ENCODE results near the gene CUL7.
"Not testable (repeated sequence)": the region's sequence is repeated elsewhere in the genome, so short reads cannot be mapped to it uniquely, and the experiment has no call there.

The CUL7 gene

DNA sequence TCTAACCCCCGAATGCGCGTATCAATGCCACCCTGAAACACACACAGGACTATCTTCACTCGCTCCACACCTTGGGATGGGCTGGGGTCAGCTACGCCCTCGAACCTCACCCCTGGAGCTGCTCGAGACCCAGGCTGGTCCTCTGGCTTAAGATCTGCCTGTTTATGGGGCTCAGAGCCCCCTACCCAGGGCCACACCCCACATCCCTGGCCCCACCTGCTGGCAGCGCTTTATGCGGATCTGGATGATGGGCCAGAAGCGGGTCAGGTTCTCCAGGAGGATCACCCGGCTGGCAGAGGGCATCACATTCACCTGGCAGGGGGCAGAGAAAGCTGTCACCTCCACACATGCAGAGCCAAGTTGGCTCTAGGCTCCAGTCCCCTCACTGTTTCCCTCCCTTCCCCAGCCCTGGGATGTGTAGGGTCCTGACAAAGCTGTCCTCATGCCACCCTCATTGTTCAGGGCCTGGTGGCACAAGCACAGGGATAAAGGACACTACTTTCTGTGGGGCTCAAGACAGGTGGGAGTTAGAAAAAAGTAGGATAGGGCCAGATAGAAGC is 8.2 kb downstream of the CUL7 start:
- no peak for DNase-seq (ENCODE audit: low read depth)

DNA sequence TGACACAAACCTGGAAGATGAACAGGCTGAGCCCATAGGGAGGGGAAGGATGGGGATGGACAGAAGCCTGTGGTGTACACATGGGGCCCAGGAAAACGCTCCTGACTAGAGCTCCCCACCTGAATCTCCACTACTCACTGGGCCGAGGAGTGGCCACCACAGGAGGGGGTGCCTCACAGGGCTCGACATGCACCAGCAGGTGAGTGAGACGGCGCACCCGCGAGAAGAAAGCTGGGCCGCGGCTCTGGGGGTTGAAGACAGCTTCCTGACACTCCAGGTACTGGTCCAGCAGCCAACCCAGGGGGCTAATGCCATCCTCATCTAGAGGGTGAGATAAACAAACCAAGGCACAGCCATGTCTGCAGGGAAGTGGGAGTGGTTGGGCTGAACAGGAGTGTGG is 10.3 kb downstream of the CUL7 start:
- DNase-seq (ENCODE audit: low read depth): no peak

DNA sequence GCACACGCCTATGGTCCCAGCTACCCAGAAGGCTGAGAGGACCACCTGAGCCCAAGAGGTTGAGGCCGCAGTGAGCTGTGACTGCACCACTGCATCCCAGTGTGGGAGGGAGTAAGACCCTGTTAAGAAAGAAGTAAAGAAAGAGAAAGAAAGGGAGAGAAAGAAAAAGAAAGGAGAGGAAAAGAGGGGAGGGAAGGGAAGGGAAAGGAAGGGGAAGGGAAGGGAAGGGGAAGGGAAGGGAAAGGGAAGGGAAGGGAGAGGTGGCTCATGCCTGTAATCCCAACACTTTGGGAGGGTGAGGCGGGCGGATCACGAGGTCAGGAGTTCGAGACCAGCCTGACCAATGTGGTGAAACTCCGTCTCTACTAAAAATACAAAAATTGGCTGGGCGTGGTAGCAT is 12.2 kb downstream of the CUL7 start:
- not testable (repeated sequence) for DNase-seq (ENCODE audit: low read depth)

DNA sequence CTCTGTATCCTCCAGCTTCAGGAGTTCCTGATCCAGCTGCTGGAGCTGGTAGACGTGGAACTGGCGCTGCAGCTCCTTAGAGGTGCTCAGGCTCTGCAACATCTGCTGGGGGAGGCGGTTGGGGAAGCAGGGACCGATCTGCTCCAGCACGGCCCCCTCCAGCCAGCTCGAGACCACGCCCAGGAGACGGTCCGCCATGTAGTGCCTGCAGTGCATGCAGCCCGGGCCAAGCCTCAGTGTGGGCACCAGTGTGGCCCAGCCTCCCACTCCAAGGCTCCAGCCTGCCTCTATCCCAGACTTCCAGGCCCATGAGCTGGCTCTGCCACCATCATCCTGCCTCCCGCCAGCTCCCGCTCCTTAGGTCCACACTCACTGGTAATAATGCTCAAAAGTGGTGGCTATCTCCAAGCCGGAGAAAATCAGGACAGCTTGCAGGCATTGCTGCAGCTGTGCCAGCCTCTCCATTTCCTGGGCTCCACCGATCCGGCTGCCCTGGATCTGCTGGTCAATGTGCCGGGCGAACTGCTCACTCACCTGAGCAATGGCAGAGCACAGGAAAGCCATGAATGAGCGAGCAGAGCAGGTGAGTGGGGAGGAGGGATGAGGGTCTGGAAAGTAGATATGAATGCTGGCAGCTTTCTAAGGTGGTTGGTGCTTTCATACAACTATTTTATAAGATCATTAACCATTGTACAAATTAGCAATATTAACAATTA is 13.0 kb downstream of the CUL7 start:
- no peak for DNase-seq (ENCODE audit: low read depth)

DNA sequence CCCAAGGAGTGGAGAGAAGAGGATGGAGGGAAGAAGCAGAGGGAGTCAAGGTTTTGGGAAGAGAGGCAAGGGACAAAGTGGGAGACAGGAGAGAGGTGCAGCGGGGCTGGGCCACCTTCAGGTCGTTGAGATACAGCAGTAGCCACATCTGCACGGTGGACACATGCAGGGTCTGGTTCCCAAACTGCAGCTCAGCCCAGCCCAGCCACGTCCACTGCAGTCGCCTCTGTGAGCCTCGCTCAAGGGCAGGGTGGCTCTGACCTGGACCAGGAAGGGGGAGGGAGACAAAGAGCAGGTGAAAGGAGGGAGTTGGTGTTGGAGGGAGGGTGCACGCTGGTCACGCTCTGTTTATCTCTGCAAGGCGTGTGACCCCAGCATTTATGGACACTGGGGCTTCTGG is 14.9 kb downstream of the CUL7 start:
- DNase-seq (ENCODE audit: low read depth): no peak

DNA sequence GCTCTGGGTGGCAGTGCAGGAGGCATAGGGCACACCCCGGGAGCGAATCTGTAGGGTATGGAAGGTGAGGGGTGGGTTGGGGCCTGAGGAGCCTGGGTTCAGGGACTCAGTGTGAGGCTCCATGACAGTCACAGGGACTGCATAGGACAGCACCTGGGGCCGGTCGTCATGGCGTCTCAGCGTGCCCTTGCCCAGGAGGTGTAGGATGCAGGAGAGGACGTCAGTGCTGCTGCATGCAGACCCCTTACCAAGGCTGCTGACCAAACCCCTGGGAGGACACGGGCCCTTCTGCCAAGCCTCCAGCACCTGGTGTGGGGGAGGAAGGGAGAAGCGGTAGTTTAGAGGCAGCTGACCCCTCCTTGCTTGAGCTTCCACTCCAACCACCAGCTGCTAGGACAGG is 15.9 kb downstream of the CUL7 start:
- no peak for DNase-seq (ENCODE audit: low read depth)

DNA sequence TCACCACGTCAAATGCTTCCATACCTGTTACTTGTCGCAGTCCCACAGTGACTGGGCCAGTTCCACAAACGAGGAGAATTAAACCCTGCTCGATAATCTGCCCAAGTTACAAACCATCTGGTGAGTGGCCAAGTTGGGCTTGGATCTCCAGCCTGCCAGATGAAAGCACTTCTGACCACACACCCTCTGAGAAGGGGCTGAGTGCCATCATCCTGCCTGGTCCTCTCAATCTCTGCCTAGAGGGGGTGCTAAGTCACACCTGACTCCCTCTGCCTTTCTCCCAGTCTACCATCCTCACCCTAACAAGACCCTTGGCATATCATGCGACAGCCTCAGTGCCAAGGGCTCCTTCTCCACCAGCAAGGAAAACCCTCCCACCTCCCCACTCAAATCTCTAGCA is 16.5 kb downstream of the CUL7 start:
- no peak for DNase-seq (ENCODE audit: low read depth)

DNA sequence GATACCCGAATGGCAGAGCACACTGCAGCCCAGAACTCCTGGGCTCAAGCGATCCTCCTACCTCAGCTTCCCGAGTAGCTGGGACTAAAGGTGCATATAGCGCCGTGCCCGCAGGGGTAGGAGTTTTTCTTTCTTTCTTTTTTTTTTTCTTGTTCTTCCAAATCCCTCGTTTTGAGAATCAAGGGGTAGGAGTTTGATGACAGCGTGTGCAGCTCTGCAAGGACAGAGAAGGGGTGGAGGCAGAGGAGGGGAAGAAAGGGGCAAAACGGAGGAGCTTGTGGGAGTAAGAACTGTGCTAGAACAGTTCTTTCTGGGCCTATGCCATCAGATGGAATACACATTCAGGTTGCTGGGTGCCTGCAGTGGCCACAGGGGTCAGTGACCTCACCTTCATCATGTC is 16.9 kb downstream of the CUL7 start:
- DNase-seq (ENCODE audit: low read depth): no peak

DNA sequence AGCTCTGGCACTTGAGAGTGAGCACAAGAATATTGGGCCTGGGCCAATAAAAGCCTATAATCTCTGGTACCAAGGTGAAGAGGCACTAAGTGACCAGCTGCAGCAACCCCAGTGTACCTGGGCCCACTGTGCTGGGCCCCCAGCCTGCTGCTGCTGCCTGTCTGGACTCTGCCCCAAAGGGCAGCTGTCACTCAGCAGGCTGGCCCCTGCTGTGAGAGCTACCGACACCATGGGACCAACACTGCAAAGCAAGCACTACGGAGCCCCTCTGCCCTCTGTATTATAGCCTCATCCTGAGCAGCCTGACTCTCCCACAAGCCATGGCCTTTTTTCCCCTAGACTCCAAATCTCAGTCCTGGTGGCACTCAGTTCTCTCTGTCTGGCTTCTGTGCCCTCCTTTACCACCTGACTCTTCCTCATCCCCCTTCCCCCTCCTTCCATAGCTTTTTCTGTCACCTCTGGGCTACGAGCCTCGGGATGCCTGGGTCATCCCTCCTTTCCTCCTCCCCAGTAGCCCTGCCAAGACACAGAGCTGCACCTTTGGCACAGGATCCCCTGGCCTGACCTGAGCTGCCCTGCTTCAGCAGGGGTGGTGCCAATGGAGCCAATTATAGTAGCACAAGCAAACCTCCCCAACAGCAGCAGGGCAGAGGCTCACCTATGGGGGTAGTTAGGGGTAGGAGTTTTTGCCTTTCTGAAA is 18.0 kb downstream of the CUL7 start:
- DNase-seq (ENCODE audit: low read depth): no peak

DNA sequence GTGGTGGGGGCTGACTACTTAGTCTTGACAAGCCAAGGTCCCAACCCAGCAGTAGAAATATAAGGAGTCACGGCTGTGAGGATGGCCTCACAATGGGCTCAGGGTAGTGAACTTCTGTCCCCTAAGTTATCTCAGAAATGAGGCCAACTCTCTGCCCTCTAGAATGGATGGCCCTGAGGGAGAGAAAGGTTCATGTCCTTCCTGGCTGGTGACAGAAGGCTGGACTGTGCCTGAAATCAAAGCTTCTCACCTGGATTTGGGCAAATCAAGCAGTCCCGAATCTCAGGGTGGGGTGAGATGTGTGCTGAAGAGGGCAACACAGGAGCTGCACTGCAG is 19.5 kb downstream of the CUL7 start:
- DNase-seq (ENCODE audit: low read depth): no peak

DNA sequence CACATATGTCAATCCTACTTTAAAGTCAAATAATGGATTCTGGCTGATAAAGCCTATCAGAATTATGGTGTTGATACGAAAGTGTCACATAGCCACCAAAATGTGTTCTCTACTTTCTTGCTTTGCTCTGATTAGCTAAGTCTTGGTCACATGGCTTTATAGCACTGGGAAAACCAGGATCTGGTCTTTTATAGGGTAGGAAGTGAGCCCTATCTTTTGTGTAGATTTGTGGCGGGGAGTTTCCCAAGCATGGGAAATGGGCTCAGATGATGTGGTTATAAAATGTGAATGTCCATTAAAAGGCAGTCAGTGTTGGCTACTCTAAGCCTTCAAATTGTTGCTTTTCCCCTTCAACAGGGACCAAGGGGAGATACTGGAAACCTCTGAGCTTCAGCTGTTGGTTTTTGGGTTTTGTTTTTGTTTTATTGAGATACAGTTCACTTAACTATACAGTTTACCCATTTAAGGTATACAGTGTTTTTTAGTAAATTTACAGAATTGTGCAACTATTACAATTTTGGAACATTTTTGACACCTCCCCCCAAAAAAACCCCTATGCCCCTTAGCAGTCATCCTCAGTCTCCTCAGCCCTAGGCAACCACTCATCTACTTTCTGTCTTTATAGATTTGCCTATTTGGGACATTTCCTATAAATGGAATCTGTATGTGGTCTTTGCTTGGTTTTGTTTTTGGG is 20.0 kb downstream of the CUL7 start:
- DNase-seq (ENCODE audit: low read depth): no peak

DNA sequence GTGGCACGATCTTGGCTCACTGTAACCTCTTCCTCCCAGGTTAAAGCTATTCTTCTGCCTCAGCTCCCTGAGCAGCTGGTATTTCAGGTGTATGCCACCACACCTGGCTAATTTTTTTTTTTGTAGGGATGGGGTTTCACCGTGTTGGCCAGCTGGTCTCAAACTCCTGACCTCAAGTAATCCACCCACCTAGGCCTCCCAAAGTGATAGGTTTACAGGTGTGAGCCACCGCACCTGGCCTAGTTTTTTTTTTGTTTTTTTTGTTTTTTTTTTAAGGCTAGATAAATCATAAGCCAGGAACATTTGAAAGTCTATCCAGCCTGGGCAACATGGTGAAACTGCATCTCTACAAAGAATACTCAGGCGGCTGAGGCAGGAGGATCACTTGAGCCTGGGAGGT is 21.3 kb downstream of the CUL7 start:
- no peak for DNase-seq (ENCODE audit: low read depth)

DNA sequence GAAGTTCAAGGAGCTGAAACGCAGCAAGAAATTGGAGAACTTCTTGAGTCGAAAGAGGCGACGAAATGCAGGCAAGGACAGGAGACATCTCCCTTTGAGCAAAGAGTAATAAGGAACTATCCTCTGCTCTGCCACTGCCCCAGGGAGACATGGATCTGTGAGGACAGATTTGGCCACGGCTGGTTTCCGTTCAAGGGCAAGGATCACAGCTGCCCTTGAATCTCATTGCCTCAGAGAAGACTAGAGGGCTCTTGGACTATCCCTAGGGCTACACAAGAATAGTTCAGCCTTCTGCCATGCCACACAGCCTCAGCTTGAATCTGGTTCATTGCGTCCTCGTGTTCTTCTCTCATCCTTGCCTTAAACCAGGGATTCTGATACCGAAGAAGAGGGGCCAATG is 24.5 kb downstream of the CUL7 start:
- no peak for DNase-seq (ENCODE audit: low read depth)

DNA sequence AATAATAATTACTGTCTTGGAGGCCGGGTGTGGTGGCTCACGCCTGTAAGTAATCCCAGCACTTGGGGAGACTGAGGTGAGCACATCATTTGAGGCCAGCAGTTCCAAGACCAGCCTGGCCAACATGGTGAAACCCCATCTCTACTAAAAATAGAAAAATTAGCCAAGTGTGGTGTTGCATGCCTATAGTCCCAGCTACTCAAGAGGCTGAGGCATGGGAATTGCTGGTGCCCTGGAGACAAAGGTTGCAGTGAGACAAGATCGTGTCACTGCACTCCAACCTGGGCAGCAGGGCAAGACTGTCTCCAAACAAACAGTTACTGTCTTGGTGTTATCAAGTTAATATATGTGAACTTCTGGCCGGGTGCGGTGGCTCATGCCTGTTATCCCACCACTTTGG is 27.3 kb downstream of the CUL7 start:
- DNase-seq (ENCODE audit: low read depth): no peak

DNA sequence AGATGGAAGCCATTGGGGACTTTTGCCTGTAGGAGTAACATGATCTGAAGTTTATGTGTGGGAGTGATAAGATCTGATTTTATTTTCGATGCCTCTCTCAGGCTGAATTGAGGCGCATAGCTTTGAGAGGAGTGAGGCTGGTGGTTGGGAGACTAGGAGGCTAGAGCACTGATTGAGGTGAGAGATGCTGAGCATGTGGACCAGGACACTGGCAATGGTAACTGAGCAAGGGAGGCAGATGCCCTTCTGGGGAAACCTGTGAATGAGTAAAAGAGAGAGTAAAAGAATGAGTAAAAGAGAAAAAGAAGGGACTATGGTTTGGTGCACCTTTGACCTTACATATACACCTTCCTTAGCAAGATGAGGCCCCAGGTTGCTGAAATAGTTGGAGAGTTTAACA is 29.2 kb downstream of the CUL7 start:
- no peak for DNase-seq (ENCODE audit: low read depth)

DNA sequence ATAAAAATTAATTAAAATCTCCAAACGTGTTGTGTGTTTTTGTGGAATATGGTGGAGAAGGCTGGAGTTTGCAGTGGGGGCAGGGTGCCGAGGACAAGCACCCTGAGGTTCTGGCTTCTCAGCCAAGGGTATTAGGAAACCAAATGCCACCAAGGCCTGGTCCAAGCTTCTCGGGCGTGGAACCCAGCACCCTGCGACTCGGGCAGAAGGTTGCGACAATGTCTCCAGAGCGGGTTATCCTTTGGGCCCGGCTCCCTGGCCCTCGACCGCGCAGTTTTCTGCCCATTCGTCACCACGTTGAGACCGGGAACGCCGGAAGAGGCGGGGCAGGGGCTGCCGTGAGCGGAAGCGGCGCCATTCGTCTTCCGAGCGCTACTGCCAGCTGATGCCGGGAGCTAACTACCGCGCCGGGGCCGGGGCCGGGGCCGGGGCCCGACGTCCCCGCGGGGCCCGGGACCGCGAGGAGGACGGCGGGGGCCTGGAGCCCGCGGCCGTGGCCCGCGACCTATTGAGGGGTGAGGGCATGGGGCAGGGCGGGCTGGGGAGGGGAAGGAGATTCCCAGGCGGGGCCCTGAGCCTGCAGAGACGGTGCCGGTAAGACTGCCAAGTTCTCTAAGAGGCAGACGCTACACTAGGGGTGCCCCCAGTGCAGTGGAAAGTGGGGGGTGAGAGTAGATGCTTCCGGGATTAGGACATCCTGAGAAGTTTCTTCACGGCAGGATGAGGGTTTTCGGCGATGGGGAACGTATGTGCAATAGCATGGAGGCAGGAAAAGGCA is 32.2 kb downstream of the CUL7 start, which contains the start of gene RRP36:
Gene RRP36, plus strand, starts transcription at position 354 of the 778 bp plus-strand sequence. Its CDS starts 32 bp downstream, at position 386.
- DNase-seq (ENCODE audit: low read depth): peak; percentile 60

DNA sequence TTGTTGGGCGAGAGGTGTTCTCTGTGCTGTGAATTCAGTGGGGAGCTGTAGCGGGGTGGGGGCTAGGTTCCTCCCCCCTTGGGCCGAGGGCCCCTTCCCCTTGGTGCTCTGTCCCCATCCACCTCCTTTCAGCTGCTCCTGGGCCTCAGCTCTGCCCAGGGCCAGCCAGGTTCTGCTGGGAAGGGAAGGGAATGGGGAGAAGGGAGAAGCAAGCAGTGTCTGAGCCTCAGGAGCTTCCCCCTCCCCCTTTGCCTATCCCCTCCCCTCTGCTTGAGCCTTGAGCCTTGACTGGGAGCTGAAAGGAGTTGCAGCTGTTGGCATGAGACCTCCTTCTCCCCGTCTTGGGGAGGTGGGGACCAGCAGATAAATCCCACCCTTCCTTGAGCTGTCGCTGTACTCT is 32.8 kb downstream of the CUL7 start:
- DNase-seq (ENCODE audit: low read depth): no peak

DNA sequence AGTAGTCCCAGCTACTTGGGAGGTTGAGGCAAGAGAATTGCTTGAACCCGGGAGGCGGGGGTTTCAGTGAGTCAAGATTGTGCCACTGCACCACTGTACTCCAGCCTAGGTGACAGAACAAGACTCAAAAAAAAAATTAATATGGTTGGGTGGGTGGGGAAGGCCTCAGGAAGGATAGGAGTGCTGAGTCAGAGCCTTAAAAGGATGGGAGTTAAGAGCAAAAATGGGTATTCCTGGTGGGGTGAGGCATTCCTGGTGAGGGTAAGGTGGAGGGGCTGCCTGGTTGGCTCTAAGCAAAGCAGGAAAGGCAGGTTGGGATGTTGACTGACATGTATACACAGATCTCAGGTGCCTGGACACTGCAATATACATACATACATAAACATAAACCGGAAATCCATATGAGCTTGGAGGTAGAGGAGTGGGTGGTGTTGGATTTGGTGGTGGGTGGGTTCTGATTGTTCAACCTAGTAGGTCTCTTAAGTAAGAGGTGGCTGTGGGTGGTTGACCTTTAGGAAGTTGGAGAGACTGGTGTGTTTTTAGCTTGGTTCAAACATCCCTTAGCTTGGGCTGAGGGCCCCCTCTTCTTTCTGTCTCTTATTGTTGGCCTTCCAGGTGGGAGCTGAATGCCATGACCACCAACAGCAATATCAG is 33.5 kb downstream of the CUL7 start:
- DNase-seq (ENCODE audit: low read depth): no peak

DNA sequence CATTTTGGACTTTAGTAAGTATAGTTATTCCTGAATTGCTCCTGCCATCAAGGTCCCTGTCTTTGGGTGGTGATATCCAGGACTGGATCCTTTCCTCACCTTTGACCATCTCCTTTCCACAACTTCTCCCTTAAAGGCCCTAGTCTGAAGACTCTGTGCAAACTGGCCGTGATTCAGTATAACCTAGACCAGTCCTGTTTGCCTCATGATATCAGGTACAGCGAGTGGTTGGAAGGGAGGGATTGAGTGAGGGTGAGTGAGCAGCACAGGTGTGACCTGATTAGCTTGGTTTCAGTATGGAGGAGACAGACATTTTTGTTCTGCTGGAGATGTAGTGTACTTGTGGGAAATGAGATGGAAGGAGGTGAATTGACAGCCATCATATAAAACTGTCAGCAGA is 34.5 kb downstream of the CUL7 start:
- DNase-seq (ENCODE audit: low read depth): no peak

DNA sequence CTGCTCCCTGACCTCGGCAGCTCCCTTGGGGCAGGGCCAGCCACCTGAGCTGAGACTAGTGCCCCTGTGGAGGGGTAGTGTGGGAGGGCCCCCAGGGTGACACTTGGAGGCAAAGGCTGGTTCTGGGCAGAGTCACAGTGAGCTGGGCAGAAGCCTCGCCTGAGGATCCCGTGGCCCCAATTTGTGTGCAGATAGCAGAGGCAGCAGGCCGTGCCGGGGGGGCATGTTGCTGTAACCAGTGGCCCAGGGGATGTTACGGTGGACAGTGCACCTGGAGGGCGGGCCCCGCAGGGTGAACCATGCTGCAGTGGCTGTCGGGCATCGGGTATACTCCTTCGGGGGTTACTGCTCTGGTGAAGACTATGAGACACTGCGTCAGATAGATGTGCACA is 36.7 kb downstream of the CUL7 start:
- DNase-seq (ENCODE audit: low read depth): no peak

DNA sequence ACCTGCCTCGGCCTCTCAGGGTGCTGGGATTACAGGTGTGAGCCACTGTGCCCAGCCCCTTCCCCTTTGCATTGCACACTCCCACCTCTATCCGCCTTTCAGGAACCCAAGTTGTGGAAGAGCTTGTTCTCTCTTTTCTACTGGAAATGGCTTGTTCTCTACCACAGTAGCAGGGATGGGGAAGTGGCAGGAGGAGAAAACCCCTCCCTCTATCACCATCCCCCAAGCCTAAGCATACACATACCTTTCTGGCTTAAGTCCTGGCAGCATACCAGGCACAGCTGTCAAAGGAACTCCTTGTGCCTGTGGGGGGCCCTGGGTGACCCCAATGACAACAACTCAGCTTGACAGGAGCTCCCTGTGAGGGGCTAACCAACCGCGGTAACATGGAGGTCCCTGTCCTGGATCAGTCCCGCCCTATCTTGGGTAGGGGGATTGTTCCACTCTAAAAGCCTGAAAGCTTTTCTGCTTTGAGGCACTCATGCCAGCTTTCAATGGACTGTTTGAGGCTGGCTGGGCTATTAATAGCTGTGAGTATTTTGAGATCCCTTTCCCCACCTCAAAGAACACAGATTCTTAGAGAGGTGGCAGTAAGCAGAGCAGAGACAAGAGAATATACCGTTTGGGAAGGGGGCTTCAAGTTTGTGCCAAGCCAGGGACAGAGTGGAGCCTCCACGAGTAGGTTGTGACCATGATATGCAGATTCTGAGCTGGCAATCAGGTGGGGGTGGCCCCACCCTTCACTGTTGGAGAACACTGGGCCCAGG is 37.3 kb downstream of the CUL7 start:
- no peak for DNase-seq (ENCODE audit: low read depth)

Data from activated T-cell treated with anti-CD3 and anti-CD28 coated beads for 1 hour (primary cell).